HG03469 (cell line): ENCODE data around the gene POU2AF1.
A peak's percentile ranks its signal among the peaks of the same experiment; 100 is the strongest.
"Not testable (repeated sequence)": the region's sequence is repeated elsewhere in the genome, so short reads cannot be mapped to it uniquely, and the experiment has no call there.

ENCODE experiments used
- ATAC-seq: cut with Tn5 transposase; IDR thresholded peaks from one replicate; pipeline ENCODE4 v1.9.1; 2021; ENCODE audit warnings: mild to moderate bottlenecking, moderate library complexity, moderate number of reproducible peaks; ENCODE audit not compliant: unreplicated experiment

POU2AF1 gene

GRCh38 chr11:111410951-111411350 is 31.9 kb upstream of the POU2AF1 start:
- no peak for ATAC-seq

GRCh38 chr11:111409915-111410314 is 30.8 kb upstream of the POU2AF1 start:
- ATAC-seq = peak; percentile 61

GRCh38 chr11:111408789-111409727 is 30.0 kb upstream of the POU2AF1 start:
- ATAC-seq = no peak

GRCh38 chr11:111407652-111408051 is 28.6 kb upstream of the POU2AF1 start:
- ATAC-seq = no peak

- ATAC-seq = no peak
Observed at GRCh38 chr11:111406589-111406988, 27.5 kb upstream of the POU2AF1 start.

GRCh38 chr11:111406091-111406490 is 27.0 kb upstream of the POU2AF1 start:
- ATAC-seq = no peak

- no peak for ATAC-seq
Observed at GRCh38 chr11:111405551-111405950, 26.5 kb upstream of the POU2AF1 start.

- no peak for ATAC-seq
Observed at GRCh38 chr11:111403051-111403726, 24.1 kb upstream of the POU2AF1 start.

- ATAC-seq = no peak
Observed at GRCh38 chr11:111402411-111402810, 23.3 kb upstream of the POU2AF1 start.

GRCh38 chr11:111401957-111402356 is 22.9 kb upstream of the POU2AF1 start:
- not testable (repeated sequence) for ATAC-seq

- ATAC-seq = no peak
Observed at GRCh38 chr11:111400595-111400994, 21.5 kb upstream of the POU2AF1 start.

- no peak for ATAC-seq
Observed at GRCh38 chr11:111399187-111400031, 20.3 kb upstream of the POU2AF1 start.

GRCh38 chr11:111397034-111397433 is 18.0 kb upstream of the POU2AF1 start:
- ATAC-seq = no peak

GRCh38 chr11:111395749-111396148 is 16.7 kb upstream of the POU2AF1 start:
- ATAC-seq = no peak

- ATAC-seq = no peak
Observed at GRCh38 chr11:111395081-111395480, 16.0 kb upstream of the POU2AF1 start.

GRCh38 chr11:111394147-111394546 is 15.1 kb upstream of the POU2AF1 start:
- not testable (repeated sequence) for ATAC-seq

GRCh38 chr11:111393585-111393984 is 14.5 kb upstream of the POU2AF1 start:
- ATAC-seq = no peak

GRCh38 chr11:111393096-111393495 is 14.0 kb upstream of the POU2AF1 start:
- ATAC-seq = no peak

- no peak for ATAC-seq
Observed at GRCh38 chr11:111392552-111392951, 13.5 kb upstream of the POU2AF1 start.

- ATAC-seq = no peak
Observed at GRCh38 chr11:111391328-111392124, 12.5 kb upstream of the POU2AF1 start.
